Measurements from ENCODE around the gene PSG2. TPM values are rescaled to one million over a fixed set of nuclear protein-coding genes. Genes with fewer than 3 reads are reported as not detected.
"Not testable (repeated sequence)": the region's sequence is repeated elsewhere in the genome, so short reads cannot be mapped to it uniquely, and the experiment has no call there.

Gene PSG2
- polyA plus RNA-seq, 1 donor: not detected

GRCh38 chr19:43114626-43115025 is 32.1 kb upstream of the PSG2 start:
- DNase-seq; H3K27ac ChIP-seq (ENCODE audit: low read length); H3K27me3 ChIP-seq (ENCODE audit: control insufficient read depth, insufficient read depth, low read length); H3K4me1 ChIP-seq (ENCODE audit: control insufficient read depth, insufficient read depth, low read length); H3K9me3 ChIP-seq (ENCODE audit: control insufficient read depth, low read depth, low read length); H3K4me3 ChIP-seq (ENCODE audit: low read length); H3K36me3 ChIP-seq (ENCODE audit: control insufficient read depth, insufficient read depth, low read length): not testable (repeated sequence)
- no CpG with 5 or more reads among the region's 2 CpGs for WGBS (ENCODE audit: insufficient coverage, low lambda C conversion rate)

GRCh38 chr19:43107401-43107800 is 24.9 kb upstream of the PSG2 start:
- not testable (repeated sequence) for H3K4me1 ChIP-seq (ENCODE audit: control insufficient read depth, insufficient read depth, low read length); H3K4me3 ChIP-seq (ENCODE audit: low read length); DNase-seq; H3K27me3 ChIP-seq (ENCODE audit: control insufficient read depth, insufficient read depth, low read length); H3K9me3 ChIP-seq (ENCODE audit: control insufficient read depth, low read depth, low read length); H3K27ac ChIP-seq (ENCODE audit: low read length); H3K36me3 ChIP-seq (ENCODE audit: control insufficient read depth, insufficient read depth, low read length)
- WGBS (ENCODE audit: insufficient coverage, low lambda C conversion rate): no CpG with 5 or more reads among the region's 1 CpG

GRCh38 chr19:43105496-43105895 is 23.0 kb upstream of the PSG2 start:
- DNase-seq: no peak
- no peaks in the 10 kb centered on the region for H3K27me3 ChIP-seq (ENCODE audit: control insufficient read depth, insufficient read depth, low read length)
- WGBS (ENCODE audit: insufficient coverage, low lambda C conversion rate): no CpG with 5 or more reads among the region's 1 CpG
- H3K9me3 ChIP-seq (ENCODE audit: control insufficient read depth, low read depth, low read length): peaks cover 3% of the 10 kb centered on the region
- no peak overlapping the region for H3K4me3 ChIP-seq (ENCODE audit: low read length)
- no peaks in the 10 kb centered on the region for H3K4me1 ChIP-seq (ENCODE audit: control insufficient read depth, insufficient read depth, low read length)
- H3K36me3 ChIP-seq (ENCODE audit: control insufficient read depth, insufficient read depth, low read length): no peaks in the 10 kb centered on the region
- no peak overlapping the region for H3K27ac ChIP-seq (ENCODE audit: low read length)

GRCh38 chr19:43104215-43104850 is 21.8 kb upstream of the PSG2 start:
- H3K4me3 ChIP-seq (ENCODE audit: low read length); H3K27me3 ChIP-seq (ENCODE audit: control insufficient read depth, insufficient read depth, low read length); H3K36me3 ChIP-seq (ENCODE audit: control insufficient read depth, insufficient read depth, low read length); H3K9me3 ChIP-seq (ENCODE audit: control insufficient read depth, low read depth, low read length); H3K4me1 ChIP-seq (ENCODE audit: control insufficient read depth, insufficient read depth, low read length); DNase-seq; H3K27ac ChIP-seq (ENCODE audit: low read length): not testable (repeated sequence)
- whole genome bisulfite sequencing (ENCODE audit: insufficient coverage, low lambda C conversion rate): 100% methylated on average over 1 of the region's 2 CpGs

GRCh38 chr19:43101950-43102349 is 19.4 kb upstream of the PSG2 start:
- Histone ChIP-seq H3K9me3 (ENCODE audit: control insufficient read depth, low read depth, low read length) (peaks cover 3% of the 10 kb centered on the region), H3K36me3 (ENCODE audit: control insufficient read depth, insufficient read depth, low read length) (no peaks in the 10 kb centered on the region), H3K27ac (ENCODE audit: low read length) (no peak overlapping the region), H3K4me3 (ENCODE audit: low read length) (no peak overlapping the region), H3K27me3 (ENCODE audit: control insufficient read depth, insufficient read depth, low read length) (no peaks in the 10 kb centered on the region), H3K4me1 (ENCODE audit: control insufficient read depth, insufficient read depth, low read length) (no peaks in the 10 kb centered on the region)
- no peak for DNase-seq
- WGBS (ENCODE audit: insufficient coverage, low lambda C conversion rate): no CpG with 5 or more reads among the region's 2 CpGs

GRCh38 chr19:43098416-43098815 is 15.9 kb upstream of the PSG2 start:
- H3K36me3 ChIP-seq (ENCODE audit: control insufficient read depth, insufficient read depth, low read length); H3K27me3 ChIP-seq (ENCODE audit: control insufficient read depth, insufficient read depth, low read length); H3K9me3 ChIP-seq (ENCODE audit: control insufficient read depth, low read depth, low read length); H3K27ac ChIP-seq (ENCODE audit: low read length); DNase-seq; H3K4me3 ChIP-seq (ENCODE audit: low read length); H3K4me1 ChIP-seq (ENCODE audit: control insufficient read depth, insufficient read depth, low read length): not testable (repeated sequence)

GRCh38 chr19:43087702-43088340 is 5.3 kb upstream of the PSG2 start:
- not testable (repeated sequence) for DNase-seq
- WGBS (ENCODE audit: insufficient coverage, low lambda C conversion rate): 76% methylated on average over 5 of the region's 13 CpGs

GRCh38 chr19:43085796-43086530 is 3.5 kb upstream of the PSG2 start:
- not testable (repeated sequence) for H3K27me3 ChIP-seq (ENCODE audit: control insufficient read depth, insufficient read depth, low read length); H3K4me1 ChIP-seq (ENCODE audit: control insufficient read depth, insufficient read depth, low read length); H3K27ac ChIP-seq (ENCODE audit: low read length); H3K9me3 ChIP-seq (ENCODE audit: control insufficient read depth, low read depth, low read length); H3K4me3 ChIP-seq (ENCODE audit: low read length); H3K36me3 ChIP-seq (ENCODE audit: control insufficient read depth, insufficient read depth, low read length)
- WGBS (ENCODE audit: insufficient coverage, low lambda C conversion rate): 90% methylated on average over 2 of the region's 2 CpGs
- DNase-seq: peak in 1 of 2 donors; percentile 0

More at GRCh38 chr19:43087702-43088340, 5.3 kb upstream of the PSG2 start:
- not testable (repeated sequence) for H3K36me3 ChIP-seq (ENCODE audit: control insufficient read depth, insufficient read depth, low read length); H3K27ac ChIP-seq (ENCODE audit: low read length); H3K4me3 ChIP-seq (ENCODE audit: low read length); H3K27me3 ChIP-seq (ENCODE audit: control insufficient read depth, insufficient read depth, low read length); H3K9me3 ChIP-seq (ENCODE audit: control insufficient read depth, low read depth, low read length); H3K4me1 ChIP-seq (ENCODE audit: control insufficient read depth, insufficient read depth, low read length)

- not testable (repeated sequence) for H3K36me3 ChIP-seq (ENCODE audit: control insufficient read depth, insufficient read depth, low read length); H3K27ac ChIP-seq (ENCODE audit: low read length); H3K27me3 ChIP-seq (ENCODE audit: control insufficient read depth, insufficient read depth, low read length); DNase-seq; H3K4me1 ChIP-seq (ENCODE audit: control insufficient read depth, insufficient read depth, low read length); H3K9me3 ChIP-seq (ENCODE audit: control insufficient read depth, low read depth, low read length); H3K4me3 ChIP-seq (ENCODE audit: low read length)
- no CpG with 5 or more reads among the region's 12 CpGs for WGBS (ENCODE audit: insufficient coverage, low lambda C conversion rate)
These were observed 1.8 kb upstream of the PSG2 start for GRCh38 chr19:43084196-43084832.

- H3K36me3 ChIP-seq (ENCODE audit: control insufficient read depth, insufficient read depth, low read length); H3K4me1 ChIP-seq (ENCODE audit: control insufficient read depth, insufficient read depth, low read length); DNase-seq; H3K4me3 ChIP-seq (ENCODE audit: low read length); H3K27ac ChIP-seq (ENCODE audit: low read length); H3K9me3 ChIP-seq (ENCODE audit: control insufficient read depth, low read depth, low read length); H3K27me3 ChIP-seq (ENCODE audit: control insufficient read depth, insufficient read depth, low read length): not testable (repeated sequence)
- no CpG with 5 or more reads among the region's 9 CpGs for WGBS (ENCODE audit: insufficient coverage, low lambda C conversion rate)
These were observed 1.2 kb upstream of the PSG2 start for GRCh38 chr19:43083721-43084120.
